ENCODE data around the gene CCDC9B.

- TF ChIP-seq CTCF (IDR thresholded peaks at IDR 0.05; ENCODE audit: borderline replicate concordance, extremely low read depth, low read length, poor library complexity, severe bottlenecking): no peak
- no peak for TF ChIP-seq EZH2 (IDR thresholded peaks at IDR 0.05; ENCODE audit: borderline replicate concordance, low read depth, low read length, severe bottlenecking)
Measured at GRCh38 chr15:40300771-40301170, 40.0 kb downstream of the CCDC9B start.

Data from DND-41 (cell line).